Neural cell (in vitro differentiated cells): ENCODE data around the gene SRSF5. TPM values are rescaled to one million over a fixed set of nuclear protein-coding genes. Genes with fewer than 3 reads are reported as not detected.

ENCODE experiments used
- H2AFZ ChIP-seq: fragments of 200-600, 300-800 bp; sonication (generic), shearing (Covaris generic); 2 replicates; pipeline ENCODE4 v1.6.0; 2014; ENCODE audit warnings: low read depth, mild to moderate bottlenecking, antibody characterized with exemption, low read length, moderate library complexity
- H3F3A ChIP-seq: fragments of 200-600 bp; shearing (Covaris generic); 2 replicates; pipeline ENCODE4 v1.6.1; 2016; ENCODE audit warnings: mild to moderate bottlenecking, moderate library complexity, mixed read lengths, antibody characterized with exemption, low read length; ENCODE audit not compliant: insufficient read depth, poor library complexity, severe bottlenecking
- H3K27ac ChIP-seq: fragments of 200-600, 300-800 bp; sonication (generic), shearing (Covaris generic); 2 replicates; pipeline ENCODE4 v1.5.1; 2014; ENCODE audit warnings: mild to moderate bottlenecking, low read length, moderate library complexity
- H3K27me3 ChIP-seq: fragments of 300-800, 200-600 bp; sonication (generic), shearing (Covaris generic); 2 replicates; pipeline ENCODE4 v1.6.0; 2014; ENCODE audit warnings: mild to moderate bottlenecking, low read depth, low read length, moderate library complexity; ENCODE audit not compliant: insufficient read depth
- H3K36me3 ChIP-seq: fragments of 300-800, 200-600 bp; sonication (generic), shearing (Covaris generic); 2 replicates; pipeline ENCODE4 v1.5.1; 2014; ENCODE audit warnings: mild to moderate bottlenecking, antibody characterized with exemption, low read length, moderate library complexity; ENCODE audit not compliant: insufficient read depth
- H3K4me2 ChIP-seq: fragments of 300-800, 200-600 bp; sonication (generic), shearing (Covaris generic); 2 replicates; pipeline ENCODE4 v1.6.0; 2014; ENCODE audit warnings: mild to moderate bottlenecking, low read length
- H3K4me3 ChIP-seq: fragments of 300-800, 200-600 bp; sonication (generic), shearing (Covaris generic); 2 replicates; pipeline ENCODE4 v1.5.1; 2014; ENCODE audit warnings: mild to moderate bottlenecking, low read length, moderate library complexity
- H3K79me2 ChIP-seq: fragments of 200-600 bp; shearing (Covaris generic); replicated peaks from 2 replicates; pipeline ENCODE4 v1.6.0; 2014; ENCODE audit warnings: mild to moderate bottlenecking, low read length, moderate library complexity; ENCODE audit not compliant: insufficient read depth
- H3K9ac ChIP-seq: fragments of 300-800, 200-600 bp; sonication (generic), shearing (Covaris generic); 2 replicates; pipeline ENCODE4 v1.6.1; 2016; ENCODE audit warnings: mild to moderate bottlenecking, low read length, mixed read lengths
- H3K9me2 ChIP-seq: fragments of 200-600 bp; shearing (Covaris generic); 2 replicates; pipeline ENCODE4 v1.6.1; 2016; ENCODE audit warnings: mild to moderate bottlenecking, low read length, mixed read lengths; ENCODE audit not compliant: insufficient read depth
- H3K9me3 ChIP-seq: fragments of 200-600, 300-800 bp; sonication (generic), shearing (Covaris generic); 2 replicates; pipeline ENCODE4 v1.6.1; 2016; ENCODE audit warnings: mild to moderate bottlenecking, mixed run types, low read length, moderate library complexity, mixed read lengths
- H4K20me1 ChIP-seq: fragments of 200-600 bp; shearing (Covaris generic); 2 replicates; pipeline ENCODE4 v1.6.1; 2016; ENCODE audit warnings: mild to moderate bottlenecking, mixed run types; ENCODE audit not compliant: insufficient read depth
- EP300 ChIP-seq: fragments of 450-650 bp; conservative IDR thresholded peaks from 2 replicates; pipeline ENCODE4 v1.6.1; 2014; ENCODE audit warnings: antibody characterized with exemption, mild to moderate bottlenecking, moderate library complexity; ENCODE audit not compliant: poor library complexity, severe bottlenecking
- EZH2 ChIP-seq: fragments of 200-600, 300-800 bp; shearing (Covaris generic), sonication (generic); IDR thresholded peaks from 2 replicates; pipeline ENCODE4 v1.6.1; 2014; ENCODE audit warnings: antibody characterized with exemption, low read length, borderline replicate concordance, mild to moderate bottlenecking; ENCODE audit not compliant: insufficient read depth, poor library complexity, severe bottlenecking
- MXI1 ChIP-seq: fragments of 450-650 bp; conservative IDR thresholded peaks from 2 replicates; pipeline ENCODE4 v1.6.1; 2014; ENCODE audit warnings: antibody characterized with exemption, mild to moderate bottlenecking; ENCODE audit not compliant: poor library complexity, severe bottlenecking
- POLR2AphosphoS5 ChIP-seq: IDR thresholded peaks from 2 replicates; pipeline ENCODE4 v1.6.1; 2012
- RAD21 ChIP-seq: fragments of 450-650 bp; conservative IDR thresholded peaks from 2 replicates; pipeline ENCODE4 v1.6.1; 2014; ENCODE audit warnings: antibody characterized with exemption, mild to moderate bottlenecking, moderate library complexity
- REST ChIP-seq: IDR thresholded peaks from 2 replicates; pipeline ENCODE4 v1.6.1; 2012; ENCODE audit warnings: borderline replicate concordance
- SMC3 ChIP-seq: fragments of 450-650 bp; conservative IDR thresholded peaks from 2 replicates; pipeline ENCODE4 v1.6.1; 2014; ENCODE audit warnings: antibody characterized with exemption, mild to moderate bottlenecking, moderate library complexity; ENCODE audit not compliant: poor library complexity
- TAF1 ChIP-seq: IDR thresholded peaks from 2 replicates; pipeline ENCODE4 v1.6.1; 2012; ENCODE audit warnings: low read depth
- polyA plus RNA-seq: library from polyadenylated mRNA; depleted of rRNA; stranded (reverse); fragments of >200 nt; gene quantifications from 2 replicates; pipeline ENCODE4 v1.2.3, GENCODE V29; 2014
- small RNA-seq, 3 experiments: library from RNA; depleted of rRNA; stranded (forward); fragments of <200 nt; gene quantifications; one replicate each; pipeline ENCODE3, GENCODE V24; 2012
- TF ChIP-seq, protein P1 (sequence below): fragments of 450-650 bp; IDR thresholded peaks from 2 replicates; pipeline ENCODE4 v1.5.1; 2014; ENCODE audit warnings: antibody characterized with exemption, mild to moderate bottlenecking, moderate library complexity; ENCODE audit not compliant: poor library complexity, severe bottlenecking

Gene SRSF5
- polyA plus RNA-seq, 1 donor from 2014 or later = 1,017 TPM

DNA sequence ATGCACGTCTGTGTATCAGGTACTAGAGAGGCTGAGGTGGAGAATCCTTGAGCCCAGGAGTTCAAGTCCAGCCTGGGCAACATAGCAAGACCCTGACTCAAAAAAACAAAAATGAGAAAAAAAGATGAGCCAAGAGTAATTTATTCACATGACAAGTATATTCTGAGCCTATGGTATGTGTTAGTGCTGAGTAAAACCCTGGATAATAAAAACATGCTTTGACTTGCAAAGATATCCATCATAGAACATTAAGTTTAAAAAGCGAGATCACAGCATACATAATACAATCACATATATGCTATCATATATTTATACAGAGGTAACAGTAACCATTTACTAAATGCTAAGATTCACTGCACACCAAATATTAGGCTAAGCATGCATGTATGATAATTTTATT lies 54.0 kb downstream of the SRSF5 start:
- Histone ChIP-seq H3F3A (no peaks in the 10 kb centered on the region), H2AFZ (no peak overlapping the region), H3K4me3 (no peak overlapping the region), H4K20me1 (no peaks in the 10 kb centered on the region), H3K9me2 (no peaks in the 10 kb centered on the region), H3K79me2 (no peaks in the 10 kb centered on the region), H3K27ac (no peak overlapping the region), H3K27me3 (no peaks in the 10 kb centered on the region), H3K4me2 (no peak overlapping the region), H3K9ac (no peak overlapping the region), H3K36me3 (no peaks in the 10 kb centered on the region), H3K9me3 (no peaks in the 10 kb centered on the region)
- no peak for TF ChIP-seq RAD21
- TF ChIP-seq TAF1 = no peak
- no peak for TF ChIP-seq MXI1
- TF ChIP-seq POLR2AphosphoS5 = no peak
- no peak for TF ChIP-seq EP300
- TF ChIP-seq, protein P1, sequence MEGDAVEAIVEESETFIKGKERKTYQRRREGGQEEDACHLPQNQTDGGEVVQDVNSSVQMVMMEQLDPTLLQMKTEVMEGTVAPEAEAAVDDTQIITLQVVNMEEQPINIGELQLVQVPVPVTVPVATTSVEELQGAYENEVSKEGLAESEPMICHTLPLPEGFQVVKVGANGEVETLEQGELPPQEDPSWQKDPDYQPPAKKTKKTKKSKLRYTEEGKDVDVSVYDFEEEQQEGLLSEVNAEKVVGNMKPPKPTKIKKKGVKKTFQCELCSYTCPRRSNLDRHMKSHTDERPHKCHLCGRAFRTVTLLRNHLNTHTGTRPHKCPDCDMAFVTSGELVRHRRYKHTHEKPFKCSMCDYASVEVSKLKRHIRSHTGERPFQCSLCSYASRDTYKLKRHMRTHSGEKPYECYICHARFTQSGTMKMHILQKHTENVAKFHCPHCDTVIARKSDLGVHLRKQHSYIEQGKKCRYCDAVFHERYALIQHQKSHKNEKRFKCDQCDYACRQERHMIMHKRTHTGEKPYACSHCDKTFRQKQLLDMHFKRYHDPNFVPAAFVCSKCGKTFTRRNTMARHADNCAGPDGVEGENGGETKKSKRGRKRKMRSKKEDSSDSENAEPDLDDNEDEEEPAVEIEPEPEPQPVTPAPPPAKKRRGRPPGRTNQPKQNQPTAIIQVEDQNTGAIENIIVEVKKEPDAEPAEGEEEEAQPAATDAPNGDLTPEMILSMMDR = no peak
- TF ChIP-seq SMC3 = no peak
- TF ChIP-seq EZH2 = no peak
- no peak for TF ChIP-seq REST

Small RNA genes lying within 50 kb of the gene (small RNA-seq; reads per million reads assigned to genes)
- gene RF00614 = 0 reads per million in 3 experiments

Other genes starting within 250 kb of the SRSF5 start
- 3.2 and 4.3 TPM in 2 replicates for gene CCDC177, start 192.3 kb upstream of the SRSF5 start, polyA plus RNA-seq
- 5.1 and 5.2 TPM in 2 replicates for gene SUSD6, start 155.5 kb upstream of the SRSF5 start, polyA plus RNA-seq
- gene SLC10A1, start 30.1 kb downstream of the SRSF5 start, polyA plus RNA-seq = not detected in 2 replicates
- 4.1 and 8.7 TPM in 2 replicates for gene SMOC1, start 112.3 kb downstream of the SRSF5 start, polyA plus RNA-seq